Measurements from ENCODE around the gene CSTF1.

Gene CSTF1

GRCh38 chr20:56348305-56348693 is 44.1 kb upstream of the CSTF1 start:
- Histone ChIP-seq H3K27ac (no peak overlapping the region), H3K27me3 (replicated peaks) (peaks cover 14% of the 10 kb centered on the region), H3K36me3 (replicated peaks) (no peaks in the 10 kb centered on the region), H3K4me3 (ENCODE audit: low read depth, low read length) (no peak overlapping the region)
- in situ Hi-C loops (cut with HindIII; ENCODE audit: low pct_ligation_motif_present, low sequenced_read_pairs), result no loop called here
- no peak for DNase-seq
- TF ChIP-seq, protein P1, sequence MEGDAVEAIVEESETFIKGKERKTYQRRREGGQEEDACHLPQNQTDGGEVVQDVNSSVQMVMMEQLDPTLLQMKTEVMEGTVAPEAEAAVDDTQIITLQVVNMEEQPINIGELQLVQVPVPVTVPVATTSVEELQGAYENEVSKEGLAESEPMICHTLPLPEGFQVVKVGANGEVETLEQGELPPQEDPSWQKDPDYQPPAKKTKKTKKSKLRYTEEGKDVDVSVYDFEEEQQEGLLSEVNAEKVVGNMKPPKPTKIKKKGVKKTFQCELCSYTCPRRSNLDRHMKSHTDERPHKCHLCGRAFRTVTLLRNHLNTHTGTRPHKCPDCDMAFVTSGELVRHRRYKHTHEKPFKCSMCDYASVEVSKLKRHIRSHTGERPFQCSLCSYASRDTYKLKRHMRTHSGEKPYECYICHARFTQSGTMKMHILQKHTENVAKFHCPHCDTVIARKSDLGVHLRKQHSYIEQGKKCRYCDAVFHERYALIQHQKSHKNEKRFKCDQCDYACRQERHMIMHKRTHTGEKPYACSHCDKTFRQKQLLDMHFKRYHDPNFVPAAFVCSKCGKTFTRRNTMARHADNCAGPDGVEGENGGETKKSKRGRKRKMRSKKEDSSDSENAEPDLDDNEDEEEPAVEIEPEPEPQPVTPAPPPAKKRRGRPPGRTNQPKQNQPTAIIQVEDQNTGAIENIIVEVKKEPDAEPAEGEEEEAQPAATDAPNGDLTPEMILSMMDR (IDR thresholded peaks at IDR 0.05; ENCODE audit: low read depth, low read length, missing control alignments), result no peak

DNA sequence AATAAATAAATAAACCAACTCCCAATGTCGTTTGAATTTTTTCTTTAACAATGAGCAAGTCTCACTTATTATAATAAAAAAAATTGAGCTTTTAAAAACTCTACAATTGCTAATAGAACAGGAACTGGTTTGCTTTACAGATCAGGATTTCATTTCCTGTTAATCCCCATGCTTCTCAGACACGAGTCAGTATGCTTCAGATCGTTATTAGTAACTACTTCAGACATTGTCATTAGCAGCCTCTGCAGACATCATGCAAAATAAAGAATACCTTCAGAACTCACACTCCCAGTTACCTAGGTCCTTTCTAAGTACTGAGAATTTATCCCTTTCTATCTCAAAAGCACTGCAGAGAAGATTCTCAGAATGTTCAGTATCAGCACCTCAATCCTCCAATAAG is 43.7 kb upstream of the CSTF1 start:
- H3K36me3 ChIP-seq (replicated peaks), result no peaks in the 10 kb centered on the region
- H3K27me3 ChIP-seq (replicated peaks), result peaks cover 10% of the 10 kb centered on the region
- in situ Hi-C loops (cut with HindIII; ENCODE audit: low pct_ligation_motif_present, low sequenced_read_pairs), result no loop called here
- no peak overlapping the region for H3K27ac ChIP-seq
- no peak overlapping the region for H3K4me3 ChIP-seq (ENCODE audit: low read depth, low read length)
- no peak for DNase-seq
- TF ChIP-seq, protein P1 (IDR thresholded peaks at IDR 0.05; ENCODE audit: low read depth, low read length, missing control alignments), result no peak

DNA sequence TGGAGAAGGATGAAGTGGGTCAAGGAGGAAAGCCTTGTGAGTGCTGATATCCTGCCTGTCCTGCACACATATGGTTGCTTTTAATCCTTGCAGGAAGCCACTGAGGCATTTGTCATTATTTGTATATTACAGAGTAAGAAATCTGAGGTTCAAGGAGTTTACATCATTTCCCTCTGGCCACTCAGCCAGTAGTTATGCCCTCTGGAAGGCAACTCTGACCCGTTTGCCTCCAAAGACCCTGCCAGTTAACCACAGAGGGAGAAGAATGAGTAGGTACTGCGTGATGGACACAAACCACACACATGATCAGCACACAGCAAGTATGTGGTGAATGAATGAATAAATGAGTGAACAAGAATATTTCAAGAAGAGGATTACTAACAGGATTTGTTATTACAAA is 41.6 kb upstream of the CSTF1 start:
- no peak overlapping the region for H3K27ac ChIP-seq
- peaks cover 6% of the 10 kb centered on the region for H3K27me3 ChIP-seq (replicated peaks)
- TF ChIP-seq, protein P1 (IDR thresholded peaks at IDR 0.05; ENCODE audit: low read depth, low read length, missing control alignments), result no peak
- in situ Hi-C loops (cut with HindIII; ENCODE audit: low pct_ligation_motif_present, low sequenced_read_pairs), result no loop called here
- H3K36me3 ChIP-seq (replicated peaks), result no peaks in the 10 kb centered on the region
- no peak overlapping the region for H3K4me3 ChIP-seq (ENCODE audit: low read depth, low read length)
- no peak for DNase-seq

- H3K27me3 ChIP-seq (replicated peaks), result peaks cover 6% of the 10 kb centered on the region
- no peak for DNase-seq
- no peaks in the 10 kb centered on the region for H3K36me3 ChIP-seq (replicated peaks)
- H3K4me3 ChIP-seq (ENCODE audit: low read depth, low read length), result no peak overlapping the region
- in situ Hi-C loops (cut with HindIII; ENCODE audit: low pct_ligation_motif_present, low sequenced_read_pairs), result no loop called here
- TF ChIP-seq, protein P1 (IDR thresholded peaks at IDR 0.05; ENCODE audit: low read depth, low read length, missing control alignments), result no peak
- H3K27ac ChIP-seq, result no peak overlapping the region
Measured at GRCh38 chr20:56352345-56353055, 39.9 kb upstream of the CSTF1 start.

- Histone ChIP-seq H3K27ac (no peak overlapping the region), H3K4me3 (ENCODE audit: low read depth, low read length) (no peak overlapping the region), H3K36me3 (replicated peaks) (no peaks in the 10 kb centered on the region), H3K27me3 (replicated peaks) (no peaks in the 10 kb centered on the region)
- TF ChIP-seq, protein P1 (IDR thresholded peaks at IDR 0.05; ENCODE audit: low read depth, low read length, missing control alignments), result no peak
- in situ Hi-C loops (cut with HindIII; ENCODE audit: low pct_ligation_motif_present, low sequenced_read_pairs), result no loop called here
- DNase-seq, result no peak
Measured at GRCh38 chr20:56353356-56353755, 39.1 kb upstream of the CSTF1 start.

- TF ChIP-seq, protein P1 (IDR thresholded peaks at IDR 0.05; ENCODE audit: low read depth, low read length, missing control alignments), result no peak
Measured at GRCh38 chr20:56358070-56358469, 34.4 kb upstream of the CSTF1 start.

More at GRCh38 chr20:56358070-56358469, 34.4 kb upstream of the CSTF1 start:
- H3K27me3 ChIP-seq (replicated peaks), result no peaks in the 10 kb centered on the region
- H3K27ac ChIP-seq, result no peak overlapping the region
- in situ Hi-C loops (cut with HindIII; ENCODE audit: low pct_ligation_motif_present, low sequenced_read_pairs), result no loop called here
- DNase-seq, result no peak
- peak overlapping the region; percentile 41 for H3K4me3 ChIP-seq (ENCODE audit: low read depth, low read length)
- H3K36me3 ChIP-seq (replicated peaks), result no peaks in the 10 kb centered on the region
